Activated T-cell treated with anti-CD3 and anti-CD28 coated beads for 4 hours (primary cell): ENCODE results near the gene TMEM143.
"Not testable (repeated sequence)": the region's sequence is repeated elsewhere in the genome, so short reads cannot be mapped to it uniquely, and the experiment has no call there.

Experiments used
- DNase-seq: peaks from one replicate; pipeline ENCODE4 v3.0.0-alpha.2; 2020

The TMEM143 gene

GRCh38 chr19:48390188-48391099 lies 26.7 kb upstream of the TMEM143 start:
- DNase-seq = peak; percentile 49

GRCh38 chr19:48386981-48387380 lies 23.2 kb upstream of the TMEM143 start:
- no peak for DNase-seq

DNA sequence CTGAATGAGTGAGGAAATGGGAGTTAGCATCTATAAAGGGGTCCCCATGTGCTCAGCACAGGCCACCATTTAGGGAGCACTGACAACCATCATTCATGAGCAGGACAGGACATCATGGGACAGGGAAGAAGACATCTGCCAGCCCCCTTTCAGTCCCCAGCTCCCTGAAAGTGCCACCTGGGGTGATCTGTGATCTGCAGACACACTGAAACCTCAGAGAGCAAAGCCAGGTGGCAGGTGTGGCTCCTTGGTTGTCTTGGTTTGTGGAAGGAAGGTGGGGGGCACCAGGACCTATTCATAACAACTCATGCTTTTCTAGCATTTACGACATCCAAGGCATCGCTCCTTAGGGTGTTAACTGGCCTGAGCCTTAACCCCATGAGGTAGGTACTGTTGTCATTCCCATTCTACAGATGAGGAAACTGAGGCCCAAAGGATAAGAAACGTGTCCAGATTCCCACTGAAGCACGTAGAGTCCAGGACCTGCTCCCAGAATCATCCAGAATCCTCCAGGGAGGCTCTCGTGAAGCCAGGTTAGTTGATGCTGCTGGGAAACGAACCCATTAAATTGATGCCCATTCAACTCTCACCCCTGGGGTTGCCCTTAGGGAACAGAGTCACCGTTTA lies 21.8 kb upstream of the TMEM143 start:
- DNase-seq = no peak

- no peak for DNase-seq
These were observed 18.5 kb upstream of the TMEM143 start for GRCh38 chr19:48382286-48382685.

GRCh38 chr19:48381178-48381950 lies 17.6 kb upstream of the TMEM143 start:
- DNase-seq = no peak

GRCh38 chr19:48379058-48379457 lies 15.3 kb upstream of the TMEM143 start:
- no peak for DNase-seq

- DNase-seq = no peak
These were observed 14.4 kb upstream of the TMEM143 start for GRCh38 chr19:48378194-48378570.

DNA sequence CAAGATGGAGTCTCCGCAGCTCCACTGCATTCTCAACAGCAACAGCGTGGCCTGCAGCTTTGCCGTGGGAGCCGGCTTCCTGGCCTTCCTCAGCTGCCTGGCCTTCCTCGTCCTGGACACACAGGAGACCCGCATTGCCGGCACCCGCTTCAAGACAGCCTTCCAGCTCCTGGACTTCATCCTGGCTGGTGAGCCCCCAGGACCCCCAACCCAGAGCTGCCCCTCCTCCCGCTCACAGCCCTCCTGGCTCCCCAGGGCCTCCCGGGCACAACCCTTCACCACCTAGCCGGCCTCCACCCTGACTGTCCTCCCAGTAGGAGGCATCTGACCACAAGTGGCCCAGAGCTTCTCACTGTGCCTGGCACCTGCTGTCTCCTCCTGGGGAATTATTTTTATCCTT lies 9.8 kb upstream of the TMEM143 start:
- no peak for DNase-seq

DNA sequence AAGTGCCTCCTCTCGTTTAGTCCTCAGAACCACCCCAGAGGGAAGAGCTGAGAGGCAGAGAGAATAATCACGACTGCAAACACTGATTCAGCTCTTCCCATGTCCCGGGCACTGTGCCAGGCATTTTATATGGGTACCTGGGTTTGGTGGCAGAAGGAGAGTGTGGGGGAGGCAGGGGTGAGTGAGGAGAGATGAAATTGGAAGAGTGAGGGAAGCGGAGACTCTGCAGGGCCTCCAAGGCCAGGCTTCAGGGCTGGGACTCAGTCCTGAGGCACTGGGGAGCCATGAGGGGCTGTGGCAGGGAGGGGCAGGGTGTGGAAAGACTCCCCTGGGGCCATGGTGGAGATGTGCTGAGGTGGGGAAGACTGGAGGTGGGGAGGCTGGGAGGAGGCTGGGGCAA lies 9.2 kb upstream of the TMEM143 start:
- DNase-seq = no peak

DNA sequence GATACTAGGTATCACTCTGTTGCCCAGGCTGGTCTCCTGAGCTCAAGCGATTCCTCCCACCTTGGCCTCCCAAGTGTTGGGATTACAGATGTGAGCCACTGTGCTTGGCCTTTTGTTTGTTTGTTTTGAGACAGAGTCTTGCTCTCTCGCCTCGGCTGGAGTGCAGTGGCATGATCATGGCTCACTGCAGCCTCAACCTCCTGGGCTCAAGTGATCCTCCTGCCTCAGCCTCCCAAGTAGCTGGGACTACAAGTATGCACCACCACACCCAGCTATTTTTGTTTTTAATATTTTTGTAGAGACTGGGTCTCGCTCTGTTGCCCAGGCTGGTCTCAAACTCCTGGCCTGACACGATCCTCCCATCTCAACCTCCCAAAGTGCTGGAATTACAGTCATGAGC lies 8.0 kb upstream of the TMEM143 start:
- DNase-seq = not testable (repeated sequence)

GRCh38 chr19:48371367-48371766 lies 7.6 kb upstream of the TMEM143 start:
- no peak for DNase-seq

GRCh38 chr19:48370955-48371354 lies 7.2 kb upstream of the TMEM143 start:
- no peak for DNase-seq

DNA sequence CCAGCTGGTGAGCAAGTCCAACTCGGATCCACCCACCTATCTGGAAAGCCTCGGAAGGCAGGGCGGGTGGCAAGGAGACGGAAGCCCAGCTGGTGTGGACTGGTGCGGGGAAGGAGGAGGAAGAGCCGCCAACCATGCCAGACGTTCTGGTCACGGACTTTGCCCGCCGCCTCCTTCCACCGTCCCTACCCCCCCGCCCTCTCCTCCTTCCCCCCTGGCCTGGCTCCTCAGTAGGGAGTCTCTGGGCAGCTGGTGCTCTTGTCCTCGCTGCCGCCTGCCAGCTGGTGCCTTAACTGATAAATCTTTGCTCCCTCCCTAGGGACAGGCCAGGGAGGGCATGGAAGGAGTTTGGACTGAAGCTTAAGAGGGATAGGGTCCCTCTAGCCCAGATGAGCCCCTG lies 5.2 kb upstream of the TMEM143 start:
- DNase-seq = no peak

DNA sequence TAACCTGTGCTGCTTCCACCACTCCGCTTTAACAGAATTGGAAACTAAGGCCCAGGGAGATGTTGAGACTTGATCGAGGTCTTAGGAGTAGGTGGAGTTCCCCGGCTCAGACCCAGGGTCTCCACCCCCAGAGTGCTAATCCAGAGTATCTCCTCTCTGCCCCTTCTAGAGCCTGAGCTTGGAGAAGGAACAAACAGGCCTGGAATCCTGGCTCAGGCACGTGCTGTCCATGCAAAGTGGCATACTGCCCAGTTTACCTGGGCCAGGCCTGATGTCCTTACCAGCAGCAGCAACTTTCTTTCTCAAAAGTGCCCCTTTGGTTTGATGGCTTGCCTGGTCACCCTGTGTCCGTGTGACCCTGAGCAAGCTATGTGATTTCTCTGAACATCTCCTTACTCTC lies 4.1 kb upstream of the TMEM143 start:
- DNase-seq = no peak

- DNase-seq = no peak
These were observed 1.9 kb upstream of the TMEM143 start for GRCh38 chr19:48365602-48366001.

DNA sequence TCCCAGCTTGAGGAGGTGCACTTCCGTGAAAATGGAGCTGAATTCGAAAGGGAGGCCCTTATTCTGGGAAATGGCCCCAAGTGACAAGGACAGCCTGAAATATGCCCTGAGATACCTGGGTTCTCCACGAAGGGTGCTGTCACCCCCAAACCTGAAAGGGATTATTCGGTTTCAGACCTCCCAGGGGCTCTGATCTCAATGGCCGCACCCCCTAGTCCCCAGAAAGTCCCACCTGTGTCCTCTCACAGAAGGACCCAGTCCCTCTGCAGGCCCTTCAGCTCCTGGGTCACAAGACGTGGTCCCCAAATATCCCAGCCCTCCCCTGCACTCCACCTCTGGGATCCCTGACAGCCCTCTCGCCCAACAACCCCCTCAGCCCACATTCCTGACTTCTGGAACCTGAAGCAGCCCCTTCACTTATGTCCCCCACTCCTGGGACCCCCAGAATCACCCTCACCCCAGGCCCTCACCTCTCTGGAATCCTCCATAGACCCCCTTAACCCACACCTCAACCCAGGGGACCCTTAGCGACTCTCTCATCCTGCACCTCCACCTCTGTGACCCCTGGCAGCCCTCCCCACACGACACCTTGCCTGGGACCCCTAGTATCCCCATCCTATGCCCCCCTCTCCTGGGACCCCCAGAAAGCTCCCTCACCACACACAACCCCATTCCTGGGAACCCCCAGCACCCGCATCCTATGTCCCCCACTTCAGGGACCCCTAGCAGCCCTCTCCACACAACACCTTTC lies 1.0 kb upstream of the TMEM143 start:
- DNase-seq = no peak

- DNase-seq = no peak
These were observed 285 bp downstream of the TMEM143 start for GRCh38 chr19:48363500-48363809.

- DNase-seq = peak; percentile 79
These were observed 832 bp downstream of the TMEM143 start for GRCh38 chr19:48362716-48363499.

- no peak for DNase-seq
These were observed 1.8 kb downstream of the TMEM143 start for GRCh38 chr19:48361912-48362311.

- DNase-seq = no peak
These were observed 4.6 kb downstream of the TMEM143 start for GRCh38 chr19:48359123-48359522.

- DNase-seq = no peak
These were observed 8.3 kb downstream of the TMEM143 start for GRCh38 chr19:48355365-48355954.
